GM12892 (cell line): ENCODE measurements around the gene EFCAB11.

Experiments used
- POLR2A ChIP-seq: IDR thresholded peaks from 2 replicates; pipeline ENCODE4 v1.6.1; 2011; ENCODE audit warnings: low read depth, low read length, control low read depth
- POLR2AphosphoS5 ChIP-seq: IDR thresholded peaks from 2 replicates; pipeline ENCODE4 v1.6.1; 2011; ENCODE audit warnings: low read depth, low read length, control low read depth
- TAF1 ChIP-seq: IDR thresholded peaks from 2 replicates; pipeline ENCODE4 v1.6.1; 2011; ENCODE audit warnings: low read depth, mild to moderate bottlenecking, control low read depth, low read length, borderline replicate concordance

GRCh38 chr14:89748004-89748403, 206.5 kb downstream of the EFCAB11 start:
- no peak for TF ChIP-seq POLR2AphosphoS5
- TF ChIP-seq POLR2A, result no peak
- no peak for TF ChIP-seq TAF1
